Endothelial cell of umbilical vein (primary cell): ENCODE data around the gene MDFI. TPM values are rescaled to one million over a fixed set of nuclear protein-coding genes. Genes with fewer than 3 reads are reported as not detected.

ENCODE experiments used
- BruUV-seq: library from RNA; stranded (reverse); fragments of 400-500 nt; replicated peaks from 2 replicates; lab custom pipeline; 2021; lab: Mats Ljungman, UMichigan
- CTCF ChIA-PET: fragments of 300-600, 350-600 bp; sonication (Branson Sonifier 250); formaldehyde crosslinking; loops from one replicate; lab custom pipeline; 2021; ENCODE audit warnings: antibody characterized with exemption, inconsistent platforms; lab: Charles Lee
- POLR2A ChIA-PET: fragments of 300-600, 350-600 bp; sonication (Branson Sonifier 250); formaldehyde crosslinking; loops from one replicate; lab custom pipeline; 2021; ENCODE audit warnings: antibody characterized with exemption, inconsistent platforms; lab: Charles Lee
- DNase-seq: peaks from one replicate; pipeline ENCODE4 v3.0.0-alpha.2; 2011; ENCODE audit warnings: low read depth, low spot score
- FAIRE-seq: peaks from 2 replicates; lab custom pipeline; 2011; peaks lifted over from hg19 to GRCh38; lab: Jason Lieb, UNC
- H2AFZ ChIP-seq: 2 replicates; pipeline ENCODE4 v1.6.0; 2012; ENCODE audit warnings: low read depth, low read length, control low read depth, inconsistent platforms
- H3K27ac ChIP-seq: 2 replicates; pipeline ENCODE4 v1.5.1; 2011; ENCODE audit warnings: low read depth, mild to moderate bottlenecking, control low read depth, low read length, moderate library complexity; ENCODE audit not compliant: insufficient read depth
- H3K27me3 ChIP-seq, 2 experiments: 2 replicates each; pipeline versions ENCODE4 v1.6.0 to v1.6.1; 2011; ENCODE audit warnings: low read length in 2 of 2, mixed read lengths in 1 of 2; ENCODE audit not compliant: control insufficient read depth in 2 of 2, insufficient read depth in 2 of 2
- H3K36me3 ChIP-seq, 2 experiments: 2 replicates in 1 of 2; 3 replicates in 1 of 2; pipeline ENCODE4 v1.5.1; 2011; ENCODE audit warnings: low read length in 2 of 2, mild to moderate bottlenecking in 1 of 2, moderate library complexity in 1 of 2; ENCODE audit not compliant: control insufficient read depth in 2 of 2, insufficient read depth in 2 of 2; ENCODE audit errors: extremely low read depth in 1 of 2
- H3K4me1 ChIP-seq: 3 replicates; pipeline ENCODE4 v1.5.1; 2011; ENCODE audit warnings: mild to moderate bottlenecking, low read length; ENCODE audit not compliant: control insufficient read depth, insufficient read depth; ENCODE audit errors: extremely low read depth
- H3K4me2 ChIP-seq: 2 replicates; pipeline ENCODE4 v1.6.1; 2011; ENCODE audit warnings: low read length, control low read depth, mixed read lengths; ENCODE audit not compliant: insufficient read depth
- H3K4me3 ChIP-seq, 3 experiments: fragments of 200-600 bp in 1 of 3; sonication (generic), shearing (Covaris generic) in 1 of 3; replicated peaks in 1 of 3; 2 replicates each; pipeline ENCODE4 v1.5.1; 2011 to 2016; ENCODE audit warnings: control low read depth in 3 of 3, low read length in 3 of 3, mild to moderate bottlenecking in 2 of 3, inconsistent platforms in 1 of 3, low read depth in 1 of 3, moderate library complexity in 1 of 3; ENCODE audit not compliant: insufficient read depth in 1 of 3
- H3K79me2 ChIP-seq: 2 replicates; pipeline ENCODE4 v1.6.0; 2012; ENCODE audit warnings: low read length, inconsistent platforms; ENCODE audit not compliant: control insufficient read depth, insufficient read depth
- H3K9ac ChIP-seq: replicated peaks from 2 replicates; pipeline ENCODE3; 2011; ENCODE audit warnings: low read length, control low read depth; ENCODE audit not compliant: insufficient read depth; ENCODE audit errors: extremely low read depth
- H3K9me1 ChIP-seq: replicated peaks from 3 replicates; pipeline ENCODE4 v1.6.0; 2011; ENCODE audit warnings: mild to moderate bottlenecking, low read length; ENCODE audit not compliant: control insufficient read depth, insufficient read depth; ENCODE audit errors: extremely low read depth
- H3K9me3 ChIP-seq: replicated peaks from 2 replicates; pipeline ENCODE4 v1.5.1; 2012; ENCODE audit warnings: low read length, inconsistent platforms; ENCODE audit not compliant: control insufficient read depth, insufficient read depth
- H4K20me1 ChIP-seq: replicated peaks from 2 replicates; pipeline ENCODE3; 2011; ENCODE audit warnings: mild to moderate bottlenecking, low read length; ENCODE audit not compliant: control insufficient read depth, insufficient read depth; ENCODE audit errors: extremely low read depth
- CTCF ChIP-seq, 2 donors: IDR thresholded peaks; 1 replicate in 1 of 2; 2 replicates in 1 of 2; pipeline ENCODE4 v1.5.1; 2011; ENCODE audit warnings: low read length in 2 of 2, mild to moderate bottlenecking in 2 of 2, moderate library complexity in 2 of 2, control low read depth in 1 of 2, inconsistent platforms in 1 of 2, low read depth in 1 of 2; ENCODE audit not compliant: insufficient read depth in 1 of 2; ENCODE audit errors: extremely low read depth in 1 of 2
- POLR2AphosphoS5 ChIP-seq: IDR thresholded peaks from 2 replicates; pipeline ENCODE4 v1.6.1; 2012; ENCODE audit warnings: low read depth, mild to moderate bottlenecking, control low read depth, low read length, moderate library complexity; ENCODE audit not compliant: insufficient read depth
- dilution Hi-C: fragments of 300-500 bp; cut with MboI; formaldehyde crosslinking; loops from one replicate; pipeline ENCODE4 v1.15.0; 2019; ENCODE audit warnings: low sequenced_read_pairs; ENCODE audit not compliant: extremely low pct_ligation_motif_present
- intact Hi-C: fragments of 100-400 bp; cut with micrococcal nuclease; formaldehyde crosslinking; loops from one replicate; pipeline ENCODE4 v1.10.0; 2022
- polyA plus RNA-seq, 4 experiments: library from polyadenylated mRNA; depleted of rRNA in 3 of 4; stranded (reverse) in 3 of 4; unstranded in 1 of 4; fragments of >200 nt; gene quantifications; 2 replicates each; pipeline versions ENCODE4 v1.2.1 to v1.2.3, GENCODE V29; 2011 to 2012; ENCODE audit warnings: missing spikeins in 1 of 4
- total RNA-seq: library from RNA; stranded (reverse); gene quantifications from 2 replicates; pipeline ENCODE4 v1.2.3, GENCODE V29; 2021
- TF ChIP-seq, protein P1 (sequence below): IDR thresholded peaks from 2 replicates; pipeline ENCODE4 v1.6.1; 2011; ENCODE audit not compliant: insufficient read depth, insufficient read length

Gene MDFI
- total and polyA plus RNA-seq, 2 donors (not counting 3 experiments of a cell fraction or from before 2014, with no cell fraction given) = 32.4 to 74.1 TPM

GRCh38 chr6:41642960-41643898 lies 5.0 kb downstream of the MDFI start:
- Histone ChIP-seq H4K20me1 (no peaks in the 10 kb centered on the region), H3K9me1 (no peaks in the 10 kb centered on the region), H3K9me3 (no peaks in the 10 kb centered on the region), H3K27me3 (no peaks in the 10 kb centered on the region), H3K36me3 (peaks cover 0 to 17% of the 10 kb centered on the region in 2 experiments), H3K4me3 (no peak overlapping the region), H3K79me2 (no peaks in the 10 kb centered on the region), H2AFZ (no peak overlapping the region), H3K27ac (no peak overlapping the region), H3K9ac (no peak overlapping the region), H3K4me2 (peak overlapping the region; percentile 5), H3K4me1 (peaks cover 11% of the 10 kb centered on the region)
- dilution Hi-C loops = no loop called here
- intact Hi-C loops = no loop called here
- FAIRE-seq (no peak), DNase-seq (peak; percentile 16)
- ChIA-PET CTCF (interaction anchor here (0.9 to 2.1 kb wide), 3 partner anchors 12 to 41 kb away, joined by 3 to 6 read pairs (median 3); no protein-coding TSS in a partner anchor), POLR2A (no interaction called here)
- no TSS peak for BruUV-seq
- TF ChIP-seq POLR2AphosphoS5 (peak; percentile 20), CTCF (IDR thresholded peaks at IDR 0.05; ENCODE audit: extremely low read depth in 1 of 2, insufficient read depth in 1 of 2, low read depth in 1 of 2, low read length in 2 of 2) (no peak)
- TF ChIP-seq, protein P1, sequence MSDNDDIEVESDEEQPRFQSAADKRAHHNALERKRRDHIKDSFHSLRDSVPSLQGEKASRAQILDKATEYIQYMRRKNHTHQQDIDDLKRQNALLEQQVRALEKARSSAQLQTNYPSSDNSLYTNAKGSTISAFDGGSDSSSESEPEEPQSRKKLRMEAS = no peak
